Measurements from ENCODE around the gene MPST. TPM values are rescaled to one million over a fixed set of nuclear protein-coding genes. Genes with fewer than 3 reads are reported as not detected.

Gene MPST
- total and polyA plus RNA-seq, 8 donors = 46.4 to 161 (median 51.6) TPM

DNA sequence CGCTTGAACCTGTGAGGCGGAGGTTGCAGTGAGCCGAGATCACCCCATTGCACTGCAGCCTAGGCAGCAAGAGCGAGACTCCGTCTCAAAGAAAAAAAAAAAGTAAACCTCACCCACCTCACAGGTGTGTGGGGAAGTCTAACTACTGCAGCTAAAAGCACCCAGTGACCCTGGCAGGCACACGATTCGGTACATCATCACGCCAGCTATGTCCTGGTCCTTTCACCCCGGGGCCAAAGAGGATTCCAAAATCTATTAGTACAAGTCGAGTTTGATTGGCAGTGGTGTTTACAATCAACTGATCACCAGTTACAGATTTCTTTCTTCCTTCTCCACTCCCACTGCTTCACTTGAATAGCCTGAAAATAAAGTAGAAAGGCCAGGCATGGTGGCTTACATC lies 6.6 kb upstream of the MPST start:
- ATAC-seq (no peak), FAIRE-seq (no peak), DNase-seq (no peak)
- H3K27ac ChIP-seq = no peak overlapping the region
- no peaks in the 10 kb centered on the region for H3K27me3 ChIP-seq
- peaks cover 9 to 20% (median 10%) of the 10 kb centered on the region in 3 donors for H3K4me1 ChIP-seq
- TF ChIP-seq, protein P1, sequence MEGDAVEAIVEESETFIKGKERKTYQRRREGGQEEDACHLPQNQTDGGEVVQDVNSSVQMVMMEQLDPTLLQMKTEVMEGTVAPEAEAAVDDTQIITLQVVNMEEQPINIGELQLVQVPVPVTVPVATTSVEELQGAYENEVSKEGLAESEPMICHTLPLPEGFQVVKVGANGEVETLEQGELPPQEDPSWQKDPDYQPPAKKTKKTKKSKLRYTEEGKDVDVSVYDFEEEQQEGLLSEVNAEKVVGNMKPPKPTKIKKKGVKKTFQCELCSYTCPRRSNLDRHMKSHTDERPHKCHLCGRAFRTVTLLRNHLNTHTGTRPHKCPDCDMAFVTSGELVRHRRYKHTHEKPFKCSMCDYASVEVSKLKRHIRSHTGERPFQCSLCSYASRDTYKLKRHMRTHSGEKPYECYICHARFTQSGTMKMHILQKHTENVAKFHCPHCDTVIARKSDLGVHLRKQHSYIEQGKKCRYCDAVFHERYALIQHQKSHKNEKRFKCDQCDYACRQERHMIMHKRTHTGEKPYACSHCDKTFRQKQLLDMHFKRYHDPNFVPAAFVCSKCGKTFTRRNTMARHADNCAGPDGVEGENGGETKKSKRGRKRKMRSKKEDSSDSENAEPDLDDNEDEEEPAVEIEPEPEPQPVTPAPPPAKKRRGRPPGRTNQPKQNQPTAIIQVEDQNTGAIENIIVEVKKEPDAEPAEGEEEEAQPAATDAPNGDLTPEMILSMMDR (IDR thresholded peaks at IDR 0.05) = no peak
- H3K4me3 ChIP-seq = no peak overlapping the region
- no peaks in the 10 kb centered on the region for H3K36me3 ChIP-seq
- intact Hi-C loops (cut with DNase I) = no loop called here
- 67 to 81% methylated on average over 10 of the region's 10 CpGs for WGBS, 2 donors
- no peaks in the 10 kb centered on the region for H3K9me3 ChIP-seq

DNA sequence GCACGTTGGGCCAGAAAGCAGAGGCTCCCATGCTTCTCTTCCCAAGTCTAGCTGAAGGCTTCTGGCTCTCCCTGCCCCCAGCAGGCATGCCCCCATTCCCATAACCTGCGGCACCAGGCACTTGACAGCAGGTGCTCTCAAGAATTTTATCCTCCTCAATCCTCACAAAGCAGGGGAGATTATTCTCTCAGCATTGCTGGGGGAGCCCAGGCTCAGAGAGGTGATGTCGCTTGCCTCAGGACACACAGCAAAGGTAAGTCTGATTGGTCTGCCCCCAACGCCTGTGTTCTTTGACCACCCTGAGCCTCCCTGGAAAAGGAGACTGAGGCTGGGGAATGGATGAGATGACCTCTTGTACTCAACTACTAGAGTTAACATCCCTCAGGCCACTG lies 5.1 kb upstream of the MPST start:
- Histone ChIP-seq H3K9me3 (no peaks in the 10 kb centered on the region), H3K4me1 (peaks cover 12 to 23% (median 15%) of the 10 kb centered on the region in 3 donors), H3K27ac (no peak overlapping the region), H3K4me3 (no peak overlapping the region), H3K36me3 (no peaks in the 10 kb centered on the region), H3K27me3 (no peaks in the 10 kb centered on the region)
- DNase-seq = no peak
- WGBS, 2 donors = 82 to 84% methylated on average over 4 of the region's 4 CpGs
- ATAC-seq = no peak
- no peak for FAIRE-seq
- intact Hi-C loops (cut with DNase I) = no loop called here
- TF ChIP-seq, protein P1 (IDR thresholded peaks at IDR 0.05) = no peak

DNA sequence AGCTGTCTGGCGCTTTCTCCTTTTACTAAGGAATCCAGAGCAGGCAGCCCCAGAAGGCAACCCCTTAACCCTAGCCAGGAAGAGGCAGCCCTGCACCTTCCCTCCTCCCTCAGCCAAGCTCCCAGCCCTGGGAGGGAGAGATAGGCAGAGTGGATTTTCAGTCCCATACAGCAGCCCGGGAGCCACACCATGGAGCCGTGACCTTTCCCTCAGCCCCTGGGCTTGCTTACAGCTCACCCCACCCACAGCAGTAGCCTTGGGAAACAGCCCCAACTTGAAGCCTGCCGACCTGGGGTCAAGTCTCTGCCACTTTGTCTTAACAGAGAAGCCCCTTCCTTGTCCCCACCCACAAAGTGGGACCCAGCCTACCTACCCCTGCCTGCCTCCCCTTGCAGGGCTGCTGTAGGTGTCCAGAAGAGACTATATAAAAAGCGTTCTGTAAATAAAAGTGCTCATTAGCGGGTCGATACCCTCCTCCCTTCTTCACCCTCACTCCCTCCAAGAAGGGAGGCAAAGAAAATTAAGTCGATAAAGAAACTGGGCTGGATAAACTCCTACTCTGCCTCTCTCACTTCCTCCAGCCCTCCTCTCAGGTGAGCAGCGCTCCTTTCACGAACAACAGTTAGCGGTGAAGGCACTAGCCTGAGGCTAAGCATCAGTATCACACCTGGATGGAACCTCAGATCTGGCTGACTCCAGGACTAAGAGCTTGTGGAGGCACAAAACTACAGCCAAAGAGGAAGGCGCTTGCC lies 4.5 kb upstream of the MPST start:
- H3K27me3 ChIP-seq = no peaks in the 10 kb centered on the region
- H3K9me3 ChIP-seq = no peaks in the 10 kb centered on the region
- H3K4me1 ChIP-seq = peaks cover 12 to 23% (median 15%) of the 10 kb centered on the region in 3 donors
- 69 to 74% methylated on average over 12 of the region's 12 CpGs for WGBS, 2 donors
- DNase-seq (no peak), ATAC-seq (no peak), FAIRE-seq (no peak)
- H3K4me3 ChIP-seq = no peak overlapping the region
- H3K36me3 ChIP-seq = no peaks in the 10 kb centered on the region
- TF ChIP-seq, protein P1 (IDR thresholded peaks at IDR 0.05) = no peak
- H3K27ac ChIP-seq = no peak overlapping the region
- intact Hi-C loops (cut with DNase I) = no loop called here

DNA sequence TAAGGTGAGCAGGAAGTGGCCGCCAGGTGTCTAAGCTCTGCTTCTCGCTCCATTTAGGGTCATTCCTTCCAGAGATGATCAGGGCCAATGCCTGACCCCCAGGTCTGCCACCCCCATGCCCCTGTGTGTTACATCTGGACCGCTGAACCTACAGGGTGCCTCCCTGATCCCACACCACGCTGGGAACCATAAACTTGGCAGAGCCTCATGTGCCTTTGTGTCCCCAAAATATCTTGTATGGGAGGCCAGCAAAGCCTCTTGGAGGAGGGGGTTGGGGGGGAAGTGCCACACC lies 4.0 kb upstream of the MPST start:
- no peaks in the 10 kb centered on the region for H3K27me3 ChIP-seq
- intact Hi-C loops (cut with DNase I) = no loop called here
- ATAC-seq (no peak), DNase-seq (no peak), FAIRE-seq (no peak)
- TF ChIP-seq, protein P1 (IDR thresholded peaks at IDR 0.05) = no peak
- H3K9me3 ChIP-seq = no peaks in the 10 kb centered on the region
- no peak overlapping the region for H3K4me3 ChIP-seq
- H3K4me1 ChIP-seq = peaks cover 13 to 24% (median 16%) of the 10 kb centered on the region in 3 donors
- 87 to 94% methylated on average over 4 of the region's 4 CpGs for WGBS, 2 donors
- H3K36me3 ChIP-seq = no peaks in the 10 kb centered on the region
- no peak overlapping the region for H3K27ac ChIP-seq

DNA sequence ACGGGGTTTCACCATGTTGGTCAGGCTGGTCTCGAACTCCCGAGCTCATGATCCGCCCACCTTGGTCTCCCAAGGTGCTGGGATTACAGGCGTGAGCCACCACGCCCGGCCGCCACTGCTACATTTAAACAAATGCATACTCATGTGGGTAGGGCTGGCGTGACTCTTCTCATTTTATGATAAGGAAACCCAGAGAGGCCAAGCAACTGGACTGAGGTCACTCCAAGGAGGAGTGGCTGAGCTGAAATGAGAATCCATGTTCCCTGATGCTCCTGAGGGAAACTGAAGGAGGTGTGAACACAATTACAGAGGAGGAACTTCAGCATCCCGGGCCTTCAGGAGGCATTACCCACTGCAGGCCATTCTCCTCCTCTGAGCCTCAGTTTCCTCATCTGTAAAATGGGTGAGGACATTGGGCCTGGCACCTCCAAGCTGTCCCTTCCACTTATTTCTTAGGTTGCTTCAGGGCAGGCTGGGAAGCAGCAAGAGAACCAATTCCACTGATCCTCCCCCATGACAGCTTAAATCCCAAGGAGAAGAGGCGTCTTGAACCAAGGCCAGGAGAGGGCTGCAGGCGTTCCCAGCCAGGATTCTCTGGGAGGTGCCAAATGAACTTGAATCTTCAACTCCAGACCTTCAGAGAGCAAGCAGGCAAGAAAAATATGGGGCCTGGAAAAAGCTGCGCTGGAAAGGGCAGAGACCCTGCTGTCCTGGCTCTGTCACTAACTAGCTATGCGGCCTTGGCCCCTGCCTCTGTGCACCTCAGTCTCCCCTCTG lies 3.2 kb upstream of the MPST start:
- Histone ChIP-seq H3K36me3 (no peaks in the 10 kb centered on the region), H3K4me3 (peak overlapping the region in 1 of 4 donors; percentile 96), H3K27ac (no peak overlapping the region), H3K4me1 (peaks cover 21 to 32% (median 24%) of the 10 kb centered on the region in 3 donors), H3K9me3 (no peaks in the 10 kb centered on the region), H3K27me3 (no peaks in the 10 kb centered on the region)
- TF ChIP-seq, protein P1 (IDR thresholded peaks at IDR 0.05) = no peak
- no peak for DNase-seq
- ATAC-seq = no peak
- 87 to 88% methylated on average over 14 of the region's 14 CpGs for WGBS, 2 donors
- intact Hi-C loops (cut with DNase I) = no loop called here
- no peak for FAIRE-seq

Measured in pancreas (tissue), 10 donors.